ENCODE data around the gene WNT9A. TPM values are rescaled to one million over a fixed set of nuclear protein-coding genes. Genes with fewer than 3 reads are reported as not detected.

The WNT9A gene
- total and polyA plus RNA-seq, 4 donors: 0.03 to 0.08 TPM; not detected in 2

- DNase-seq (ENCODE audit: low spot score): no peak
- H3K9ac ChIP-seq (ENCODE audit: low read depth in 1 of 2, low read length in 2 of 2): no peak overlapping the region
- no peaks in the 10 kb centered on the region for H3K9me3 ChIP-seq (ENCODE audit: control insufficient read depth in 4 of 4, low read length in 3 of 4)
- WGBS: 83% methylated on average over 17 of the region's 17 CpGs
- no peaks in the 10 kb centered on the region for H3K36me3 ChIP-seq (ENCODE audit: control insufficient read depth in 4 of 4, insufficient read depth in 3 of 4, low read depth in 1 of 4, low read length in 3 of 4)
- no peaks in the 10 kb centered on the region for H3K4me1 ChIP-seq (ENCODE audit: control insufficient read depth in 4 of 4, insufficient read depth in 4 of 4, low read length in 3 of 4)
- peaks cover 0 to 2% (median 0%) of the 10 kb centered on the region in 4 donors for H3K27me3 ChIP-seq (ENCODE audit: control insufficient read depth in 4 of 4, insufficient read depth in 4 of 4, low read length in 3 of 4)
- H3K27ac ChIP-seq (ENCODE audit: low read depth in 1 of 2, low read length in 2 of 2): no peak overlapping the region
- H3K4me3 ChIP-seq (ENCODE audit: low read depth in 1 of 3, low read length in 3 of 3): no peak overlapping the region
- TF ChIP-seq HNF4G (IDR thresholded peaks at IDR 0.05) (no peak), CTCF (IDR thresholded peaks at IDR 0.05; ENCODE audit: low read depth, low read length, missing input control) (no peak), RXRA (IDR thresholded peaks at IDR 0.05) (no peak), NR2F2 (IDR thresholded peaks at IDR 0.05) (no peak), JUND (IDR thresholded peaks at IDR 0.05) (no peak), TAF1 (conservative IDR thresholded peaks at IDR 0.05) (no peak), FOXA1 (IDR thresholded peaks at IDR 0.05) (no peak), RAD21 (IDR thresholded peaks at IDR 0.05) (no peak), GABPA (IDR thresholded peaks at IDR 0.05 in 1 of 2, conservative IDR thresholded peaks at IDR 0.05 in 1 of 2) (no peak), YY1 (IDR thresholded peaks at IDR 0.05) (no peak), ZBTB33 (IDR thresholded peaks at IDR 0.05) (no peak), MAX (IDR thresholded peaks at IDR 0.05) (no peak), FOXA2 (IDR thresholded peaks at IDR 0.05) (no peak)
- TF ChIP-seq, protein P1, sequence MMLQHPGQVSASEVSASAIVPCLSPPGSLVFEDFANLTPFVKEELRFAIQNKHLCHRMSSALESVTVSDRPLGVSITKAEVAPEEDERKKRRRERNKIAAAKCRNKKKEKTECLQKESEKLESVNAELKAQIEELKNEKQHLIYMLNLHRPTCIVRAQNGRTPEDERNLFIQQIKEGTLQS (IDR thresholded peaks at IDR 0.05): no peak
- TF ChIP-seq, protein P2, sequence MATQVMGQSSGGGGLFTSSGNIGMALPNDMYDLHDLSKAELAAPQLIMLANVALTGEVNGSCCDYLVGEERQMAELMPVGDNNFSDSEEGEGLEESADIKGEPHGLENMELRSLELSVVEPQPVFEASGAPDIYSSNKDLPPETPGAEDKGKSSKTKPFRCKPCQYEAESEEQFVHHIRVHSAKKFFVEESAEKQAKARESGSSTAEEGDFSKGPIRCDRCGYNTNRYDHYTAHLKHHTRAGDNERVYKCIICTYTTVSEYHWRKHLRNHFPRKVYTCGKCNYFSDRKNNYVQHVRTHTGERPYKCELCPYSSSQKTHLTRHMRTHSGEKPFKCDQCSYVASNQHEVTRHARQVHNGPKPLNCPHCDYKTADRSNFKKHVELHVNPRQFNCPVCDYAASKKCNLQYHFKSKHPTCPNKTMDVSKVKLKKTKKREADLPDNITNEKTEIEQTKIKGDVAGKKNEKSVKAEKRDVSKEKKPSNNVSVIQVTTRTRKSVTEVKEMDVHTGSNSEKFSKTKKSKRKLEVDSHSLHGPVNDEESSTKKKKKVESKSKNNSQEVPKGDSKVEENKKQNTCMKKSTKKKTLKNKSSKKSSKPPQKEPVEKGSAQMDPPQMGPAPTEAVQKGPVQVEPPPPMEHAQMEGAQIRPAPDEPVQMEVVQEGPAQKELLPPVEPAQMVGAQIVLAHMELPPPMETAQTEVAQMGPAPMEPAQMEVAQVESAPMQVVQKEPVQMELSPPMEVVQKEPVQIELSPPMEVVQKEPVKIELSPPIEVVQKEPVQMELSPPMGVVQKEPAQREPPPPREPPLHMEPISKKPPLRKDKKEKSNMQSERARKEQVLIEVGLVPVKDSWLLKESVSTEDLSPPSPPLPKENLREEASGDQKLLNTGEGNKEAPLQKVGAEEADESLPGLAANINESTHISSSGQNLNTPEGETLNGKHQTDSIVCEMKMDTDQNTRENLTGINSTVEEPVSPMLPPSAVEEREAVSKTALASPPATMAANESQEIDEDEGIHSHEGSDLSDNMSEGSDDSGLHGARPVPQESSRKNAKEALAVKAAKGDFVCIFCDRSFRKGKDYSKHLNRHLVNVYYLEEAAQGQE (IDR thresholded peaks at IDR 0.05): no peak
These were observed 17.8 kb downstream of the WNT9A start for GRCh38 chr1:227929751-227930472.
